Measurements from ENCODE around the gene PLPPR4.
"Not testable (repeated sequence)": the region's sequence is repeated elsewhere in the genome, so short reads cannot be mapped to it uniquely, and the experiment has no call there.

Gene PLPPR4

GRCh38 chr1:99269321-99269720 is 5.0 kb downstream of the PLPPR4 start:
- no peak for DNase-seq (ENCODE audit: low read depth)

- no peak for DNase-seq (ENCODE audit: low read depth)
Measured at GRCh38 chr1:99270646-99271045, 6.4 kb downstream of the PLPPR4 start.

GRCh38 chr1:99271249-99271648 is 7.0 kb downstream of the PLPPR4 start:
- DNase-seq (ENCODE audit: low read depth), result no peak

- DNase-seq (ENCODE audit: low read depth), result no peak
Measured at GRCh38 chr1:99277066-99277465, 12.8 kb downstream of the PLPPR4 start.

GRCh38 chr1:99279525-99279924 is 15.2 kb downstream of the PLPPR4 start:
- DNase-seq (ENCODE audit: low read depth), result no peak

- no peak for DNase-seq (ENCODE audit: low read depth)
Measured at GRCh38 chr1:99281105-99281504, 16.8 kb downstream of the PLPPR4 start.

GRCh38 chr1:99282536-99282935 is 18.2 kb downstream of the PLPPR4 start:
- no peak for DNase-seq (ENCODE audit: low read depth)

GRCh38 chr1:99283521-99283920 is 19.2 kb downstream of the PLPPR4 start:
- DNase-seq (ENCODE audit: low read depth), result not testable (repeated sequence)

GRCh38 chr1:99292886-99293285 is 28.6 kb downstream of the PLPPR4 start:
- DNase-seq (ENCODE audit: low read depth), result no peak

GRCh38 chr1:99297923-99298322 is 33.6 kb downstream of the PLPPR4 start:
- DNase-seq (ENCODE audit: low read depth), result no peak

GRCh38 chr1:99304725-99305282 is 40.5 kb downstream of the PLPPR4 start:
- DNase-seq (ENCODE audit: low read depth), result no peak

- no peak for DNase-seq (ENCODE audit: low read depth)
Measured at GRCh38 chr1:99305626-99306025, 41.3 kb downstream of the PLPPR4 start.

GRCh38 chr1:99306056-99306455 is 41.8 kb downstream of the PLPPR4 start:
- no peak for DNase-seq (ENCODE audit: low read depth)

GRCh38 chr1:99306644-99307043 is 42.4 kb downstream of the PLPPR4 start:
- DNase-seq (ENCODE audit: low read depth), result no peak

GRCh38 chr1:99315305-99315704 is 51.0 kb downstream of the PLPPR4 start:
- DNase-seq (ENCODE audit: low read depth), result no peak

- no peak for DNase-seq (ENCODE audit: low read depth)
Measured at GRCh38 chr1:99326215-99326949, 62.1 kb downstream of the PLPPR4 start.

GRCh38 chr1:99327357-99327756 is 63.1 kb downstream of the PLPPR4 start:
- DNase-seq (ENCODE audit: low read depth), result no peak

GRCh38 chr1:99328171-99328570 is 63.9 kb downstream of the PLPPR4 start:
- DNase-seq (ENCODE audit: low read depth), result no peak

GRCh38 chr1:99331083-99331482 is 66.8 kb downstream of the PLPPR4 start:
- DNase-seq (ENCODE audit: low read depth), result no peak

GRCh38 chr1:99331636-99332035 is 67.3 kb downstream of the PLPPR4 start:
- no peak for DNase-seq (ENCODE audit: low read depth)

GRCh38 chr1:99332561-99332960 is 68.3 kb downstream of the PLPPR4 start:
- DNase-seq (ENCODE audit: low read depth), result no peak

GRCh38 chr1:99334991-99335390 is 70.7 kb downstream of the PLPPR4 start:
- DNase-seq (ENCODE audit: low read depth), result no peak

GRCh38 chr1:99347041-99347684 is 82.9 kb downstream of the PLPPR4 start:
- DNase-seq (ENCODE audit: low read depth), result no peak

Measured in activated T-helper 9 cell treated with anti-CD3 and anti-CD28 coated beads, Interleukin-2, amount 50 U/mL, for 16 hours (primary cell).